Brain microvascular endothelial cell (primary cell): ENCODE measurements around the gene RANGRF.

Experiments
- DNase-seq: peaks from one replicate; pipeline ENCODE4 v3.0.0-alpha.2; 2020
- H3K27ac ChIP-seq: fragments of 250-450 bp; sonication (Bioruptor Pico); 2 replicates; pipeline ENCODE4 v1.5.1; 2020; ENCODE audit warnings: mild to moderate bottlenecking, moderate library complexity
- H3K27me3 ChIP-seq: fragments of 250-450 bp; sonication (Bioruptor Pico); replicated peaks from 2 replicates; pipeline ENCODE4 v1.5.1; 2020; ENCODE audit warnings: mild to moderate bottlenecking
- H3K36me3 ChIP-seq: fragments of 250-450 bp; sonication (Bioruptor Pico); replicated peaks from 2 replicates; pipeline ENCODE4 v1.5.1; 2020; ENCODE audit warnings: mild to moderate bottlenecking
- H3K4me3 ChIP-seq: 2 replicates; pipeline ENCODE4 v1.5.1; 2011; ENCODE audit warnings: low read depth, mild to moderate bottlenecking, control low read depth, low read length, moderate library complexity
- CTCF ChIP-seq: IDR thresholded peaks from 2 replicates; pipeline ENCODE4 v1.5.1; 2011; ENCODE audit warnings: low read depth, mild to moderate bottlenecking, moderate library complexity, low read length, control low read depth, inconsistent platforms; ENCODE audit errors: missing control alignments
- in situ Hi-C: cut with HindIII; loops from 2 replicates; pipeline ENCODE4 v1.10.0; 2017; ENCODE audit warnings: low sequenced_read_pairs, low pct_ligation_motif_present

The RANGRF gene

GRCh38 chr17:8314797-8315763 lies 26.6 kb downstream of the RANGRF start:
- no peak for TF ChIP-seq CTCF
- Histone ChIP-seq H3K27ac (no peak overlapping the region), H3K4me3 (no peak overlapping the region), H3K36me3 (no peaks in the 10 kb centered on the region), H3K27me3 (peaks cover 33% of the 10 kb centered on the region)
- no peak for DNase-seq
- in situ Hi-C loops, result no loop called here

GRCh38 chr17:8315764-8316217 lies 27.3 kb downstream of the RANGRF start:
- H3K4me3 ChIP-seq, result no peak overlapping the region
- TF ChIP-seq CTCF, result no peak

GRCh38 chr17:8318010-8318935 lies 29.8 kb downstream of the RANGRF start:
- TF ChIP-seq CTCF, result no peak
- Histone ChIP-seq H3K4me3 (no peak overlapping the region), H3K27me3 (peaks cover 33% of the 10 kb centered on the region), H3K36me3 (no peaks in the 10 kb centered on the region), H3K27ac (no peak overlapping the region)
- in situ Hi-C loops, result no loop called here
- DNase-seq, result no peak

More at GRCh38 chr17:8315764-8316217, 27.3 kb downstream of the RANGRF start:
- Histone ChIP-seq H3K36me3 (no peaks in the 10 kb centered on the region), H3K27me3 (peaks cover 33% of the 10 kb centered on the region), H3K27ac (no peak overlapping the region)
- in situ Hi-C loops, result no loop called here
- no peak for DNase-seq

GRCh38 chr17:8320262-8320661 lies 31.8 kb downstream of the RANGRF start:
- Histone ChIP-seq H3K27ac (no peak overlapping the region), H3K36me3 (no peaks in the 10 kb centered on the region), H3K27me3 (peaks cover 18% of the 10 kb centered on the region), H3K4me3 (no peak overlapping the region)
- DNase-seq, result no peak
- no peak for TF ChIP-seq CTCF
- in situ Hi-C loops, result no loop called here

GRCh38 chr17:8320990-8321389 lies 32.5 kb downstream of the RANGRF start:
- in situ Hi-C loops, result no loop called here
- no peak for TF ChIP-seq CTCF
- H3K27ac ChIP-seq, result no peak overlapping the region
- DNase-seq, result no peak
- H3K36me3 ChIP-seq, result no peaks in the 10 kb centered on the region
- H3K4me3 ChIP-seq, result no peak overlapping the region
- H3K27me3 ChIP-seq, result peaks cover 11% of the 10 kb centered on the region
